Fibroblast of mammary gland (primary cell): ENCODE data around the gene SMG6.
"Not testable (repeated sequence)": the region's sequence is repeated elsewhere in the genome, so short reads cannot be mapped to it uniquely, and the experiment has no call there.

ENCODE experiments used
- DNase-seq: peaks from one replicate; pipeline ENCODE4 v3.0.0-alpha.2; 2010; ENCODE audit warnings: low read depth
- H3K4me3 ChIP-seq: 2 replicates; pipeline ENCODE4 v1.5.1; 2011; ENCODE audit warnings: low read depth, mild to moderate bottlenecking, low read length, moderate library complexity; ENCODE audit not compliant: control insufficient read depth
- CTCF ChIP-seq: conservative IDR thresholded peaks from 2 replicates; pipeline ENCODE4 v1.5.1; 2011; ENCODE audit warnings: low read depth, low read length, inconsistent platforms; ENCODE audit not compliant: control insufficient read depth, insufficient read depth

Gene SMG6

GRCh38 chr17:2171702-2172076 is 131.9 kb downstream of the SMG6 start:
- H3K4me3 ChIP-seq: no peak overlapping the region
- no peak for TF ChIP-seq CTCF
- DNase-seq: peak; percentile 51

GRCh38 chr17:2170023-2170422 is 133.6 kb downstream of the SMG6 start:
- DNase-seq: no peak
- peak; percentile 5 for TF ChIP-seq CTCF
- H3K4me3 ChIP-seq: no peak overlapping the region

GRCh38 chr17:2165723-2166122 is 137.9 kb downstream of the SMG6 start:
- not testable (repeated sequence) for DNase-seq, H3K4me3 ChIP-seq

GRCh38 chr17:2158396-2158780 is 145.2 kb downstream of the SMG6 start:
- H3K4me3 ChIP-seq: no peak overlapping the region
- no peak for DNase-seq
- no peak for TF ChIP-seq CTCF

- peak; percentile 97 for DNase-seq
- no peak for TF ChIP-seq CTCF
- no peak overlapping the region for H3K4me3 ChIP-seq
These were observed 145.8 kb downstream of the SMG6 start for GRCh38 chr17:2157675-2158395.

- H3K4me3 ChIP-seq: no peak overlapping the region
- TF ChIP-seq CTCF: no peak
- DNase-seq: peak; percentile 98
These were observed 146.5 kb downstream of the SMG6 start for GRCh38 chr17:2157081-2157480.

GRCh38 chr17:2156666-2157065 is 146.9 kb downstream of the SMG6 start:
- no peak for TF ChIP-seq CTCF
- DNase-seq: no peak
- no peak overlapping the region for H3K4me3 ChIP-seq
